Endothelial cell of umbilical vein (primary cell): ENCODE data around the gene CELF2. TPM values are rescaled to one million over a fixed set of nuclear protein-coding genes. Genes with fewer than 3 reads are reported as not detected.

Source experiments
- BruUV-seq: library from RNA; stranded (reverse); fragments of 400-500 nt; replicated peaks from 2 replicates; lab custom pipeline; 2021; lab: Mats Ljungman, UMichigan
- CTCF ChIA-PET: fragments of 300-600, 350-600 bp; sonication (Branson Sonifier 250); formaldehyde crosslinking; loops from one replicate; lab custom pipeline; 2021; ENCODE audit warnings: antibody characterized with exemption, inconsistent platforms; lab: Charles Lee
- POLR2A ChIA-PET: fragments of 300-600, 350-600 bp; sonication (Branson Sonifier 250); formaldehyde crosslinking; loops from one replicate; lab custom pipeline; 2021; ENCODE audit warnings: antibody characterized with exemption, inconsistent platforms; lab: Charles Lee
- DNase-seq: peaks from one replicate; pipeline ENCODE4 v3.0.0-alpha.2; 2011; ENCODE audit warnings: low read depth, low spot score
- FAIRE-seq: peaks from 2 replicates; lab custom pipeline; 2011; peaks lifted over from hg19 to GRCh38; lab: Jason Lieb, UNC
- H2AFZ ChIP-seq: 2 replicates; pipeline ENCODE4 v1.6.0; 2012; ENCODE audit warnings: low read depth, low read length, control low read depth, inconsistent platforms
- H3K27ac ChIP-seq: 2 replicates; pipeline ENCODE4 v1.5.1; 2011; ENCODE audit warnings: low read depth, mild to moderate bottlenecking, control low read depth, low read length, moderate library complexity; ENCODE audit not compliant: insufficient read depth
- H3K27me3 ChIP-seq, 2 experiments: 2 replicates each; pipeline versions ENCODE4 v1.6.0 to v1.6.1; 2011; ENCODE audit warnings: low read length in 2 of 2, mixed read lengths in 1 of 2; ENCODE audit not compliant: control insufficient read depth in 2 of 2, insufficient read depth in 2 of 2
- H3K36me3 ChIP-seq, 2 experiments: 2 replicates in 1 of 2; 3 replicates in 1 of 2; pipeline ENCODE4 v1.5.1; 2011; ENCODE audit warnings: low read length in 2 of 2, mild to moderate bottlenecking in 1 of 2, moderate library complexity in 1 of 2; ENCODE audit not compliant: control insufficient read depth in 2 of 2, insufficient read depth in 2 of 2; ENCODE audit errors: extremely low read depth in 1 of 2
- H3K4me1 ChIP-seq: 3 replicates; pipeline ENCODE4 v1.5.1; 2011; ENCODE audit warnings: mild to moderate bottlenecking, low read length; ENCODE audit not compliant: control insufficient read depth, insufficient read depth; ENCODE audit errors: extremely low read depth
- H3K4me2 ChIP-seq: 2 replicates; pipeline ENCODE4 v1.6.1; 2011; ENCODE audit warnings: low read length, control low read depth, mixed read lengths; ENCODE audit not compliant: insufficient read depth
- H3K4me3 ChIP-seq, 3 experiments: fragments of 200-600 bp in 1 of 3; sonication (generic), shearing (Covaris generic) in 1 of 3; replicated peaks in 1 of 3; 2 replicates each; pipeline ENCODE4 v1.5.1; 2011 to 2016; ENCODE audit warnings: control low read depth in 3 of 3, low read length in 3 of 3, mild to moderate bottlenecking in 2 of 3, inconsistent platforms in 1 of 3, low read depth in 1 of 3, moderate library complexity in 1 of 3; ENCODE audit not compliant: insufficient read depth in 1 of 3
- H3K79me2 ChIP-seq: 2 replicates; pipeline ENCODE4 v1.6.0; 2012; ENCODE audit warnings: low read length, inconsistent platforms; ENCODE audit not compliant: control insufficient read depth, insufficient read depth
- H3K9ac ChIP-seq: replicated peaks from 2 replicates; pipeline ENCODE3; 2011; ENCODE audit warnings: low read length, control low read depth; ENCODE audit not compliant: insufficient read depth; ENCODE audit errors: extremely low read depth
- H3K9me1 ChIP-seq: replicated peaks from 3 replicates; pipeline ENCODE4 v1.6.0; 2011; ENCODE audit warnings: mild to moderate bottlenecking, low read length; ENCODE audit not compliant: control insufficient read depth, insufficient read depth; ENCODE audit errors: extremely low read depth
- H3K9me3 ChIP-seq: replicated peaks from 2 replicates; pipeline ENCODE4 v1.5.1; 2012; ENCODE audit warnings: low read length, inconsistent platforms; ENCODE audit not compliant: control insufficient read depth, insufficient read depth
- H4K20me1 ChIP-seq: replicated peaks from 2 replicates; pipeline ENCODE3; 2011; ENCODE audit warnings: mild to moderate bottlenecking, low read length; ENCODE audit not compliant: control insufficient read depth, insufficient read depth; ENCODE audit errors: extremely low read depth
- EZH2 ChIP-seq: IDR thresholded peaks from 2 replicates; pipeline ENCODE4 v1.6.1; 2012; ENCODE audit warnings: borderline replicate concordance, low read depth, mild to moderate bottlenecking, moderate library complexity, low read length, inconsistent platforms; ENCODE audit not compliant: severe bottlenecking
- FOS ChIP-seq: IDR thresholded peaks from 2 replicates; pipeline ENCODE4 v1.6.1; 2011; ENCODE audit warnings: mild to moderate bottlenecking, low read length, moderate library complexity, borderline replicate concordance; ENCODE audit not compliant: insufficient read depth
- GATA2 ChIP-seq: IDR thresholded peaks from 2 replicates; pipeline ENCODE4 v1.7.0; 2011; ENCODE audit warnings: low read depth, mild to moderate bottlenecking, moderate library complexity, mixed read lengths, low read length; ENCODE audit not compliant: insufficient read length, insufficient read depth
- JUN ChIP-seq: IDR thresholded peaks from 2 replicates; pipeline ENCODE4 v1.6.1; 2011; ENCODE audit warnings: borderline replicate concordance, low read depth; ENCODE audit not compliant: insufficient read length, insufficient read depth
- POLR2A ChIP-seq: IDR thresholded peaks from 2 replicates; pipeline ENCODE4 v1.6.1; 2012; ENCODE audit warnings: low read depth, mild to moderate bottlenecking, control low read depth, low read length
- dilution Hi-C: fragments of 300-500 bp; cut with MboI; formaldehyde crosslinking; loops from one replicate; pipeline ENCODE4 v1.15.0; 2019; ENCODE audit warnings: low sequenced_read_pairs; ENCODE audit not compliant: extremely low pct_ligation_motif_present
- intact Hi-C: fragments of 100-400 bp; cut with micrococcal nuclease; formaldehyde crosslinking; loops from one replicate; pipeline ENCODE4 v1.10.0; 2022
- polyA plus RNA-seq, 4 experiments: library from polyadenylated mRNA; depleted of rRNA in 3 of 4; stranded (reverse) in 3 of 4; unstranded in 1 of 4; fragments of >200 nt; gene quantifications; 2 replicates each; pipeline versions ENCODE4 v1.2.1 to v1.2.3, GENCODE V29; 2011 to 2012; ENCODE audit warnings: missing spikeins in 1 of 4
- total RNA-seq: library from RNA; stranded (reverse); gene quantifications from 2 replicates; pipeline ENCODE4 v1.2.3, GENCODE V29; 2021
- TF ChIP-seq, protein P1 (sequence below): IDR thresholded peaks from 2 replicates; pipeline ENCODE4 v1.6.1; 2011; ENCODE audit not compliant: insufficient read depth, insufficient read length

CELF2 gene
- total and polyA plus RNA-seq, 2 donors (not counting 3 experiments of a cell fraction or from before 2014, with no cell fraction given), result 21.6 to 42.6 TPM

DNA sequence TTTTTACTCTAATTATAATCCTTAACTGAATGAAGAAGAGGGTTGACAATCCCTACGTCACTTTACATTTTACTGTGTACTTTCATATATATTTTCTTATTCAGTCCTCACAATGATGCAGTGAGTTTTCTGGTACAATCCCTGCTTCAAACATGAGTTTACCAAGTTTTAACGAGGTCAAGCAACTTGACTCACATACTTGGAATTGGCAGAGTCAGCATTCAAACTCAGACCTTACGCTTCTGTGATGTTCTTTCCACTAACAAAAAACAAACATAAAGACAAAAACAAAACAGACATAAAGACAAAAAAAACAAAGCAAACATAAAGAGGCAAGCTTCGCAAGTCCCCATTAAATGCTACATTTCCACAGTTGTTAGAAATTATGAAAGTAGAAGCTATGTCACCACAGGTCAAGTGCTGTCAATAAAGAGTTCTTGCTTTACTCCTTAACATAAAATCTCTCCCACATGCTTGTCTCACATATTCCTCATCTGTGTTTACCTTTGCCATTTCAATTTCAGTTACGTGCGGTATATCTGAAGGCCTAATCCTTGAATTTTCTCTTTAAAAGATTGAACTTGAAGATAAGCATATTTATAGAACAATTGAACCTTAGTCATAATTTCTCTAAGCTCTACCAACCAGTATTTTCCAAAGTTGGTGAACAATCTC lies 217.3 kb downstream of the CELF2 start:
- ChIA-PET POLR2A (no interaction called here), CTCF (interaction anchor here (0.7 to 1.3 kb wide), 2 partner anchors 18 to 35 kb away, joined by 3 to 4 read pairs; no protein-coding TSS in a partner anchor)
- dilution Hi-C loops, result no loop called here
- Histone ChIP-seq H3K4me3 (no peak overlapping the region), H3K4me2 (no peak overlapping the region), H3K27me3 (no peaks in the 10 kb centered on the region), H3K79me2 (no peaks in the 10 kb centered on the region), H3K27ac (no peak overlapping the region), H3K9me3 (no peaks in the 10 kb centered on the region), H4K20me1 (no peaks in the 10 kb centered on the region), H3K9ac (no peak overlapping the region), H3K4me1 (no peaks in the 10 kb centered on the region), H2AFZ (no peak overlapping the region), H3K36me3 (no peaks in the 10 kb centered on the region), H3K9me1 (no peaks in the 10 kb centered on the region)
- intact Hi-C loops, result no loop called here
- FAIRE-seq (no peak), DNase-seq (peak; percentile 13)
- no TSS peak for BruUV-seq
- TF ChIP-seq POLR2A, result no peak
- TF ChIP-seq, protein P1, sequence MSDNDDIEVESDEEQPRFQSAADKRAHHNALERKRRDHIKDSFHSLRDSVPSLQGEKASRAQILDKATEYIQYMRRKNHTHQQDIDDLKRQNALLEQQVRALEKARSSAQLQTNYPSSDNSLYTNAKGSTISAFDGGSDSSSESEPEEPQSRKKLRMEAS, result no peak
- no peak for TF ChIP-seq FOS

DNA sequence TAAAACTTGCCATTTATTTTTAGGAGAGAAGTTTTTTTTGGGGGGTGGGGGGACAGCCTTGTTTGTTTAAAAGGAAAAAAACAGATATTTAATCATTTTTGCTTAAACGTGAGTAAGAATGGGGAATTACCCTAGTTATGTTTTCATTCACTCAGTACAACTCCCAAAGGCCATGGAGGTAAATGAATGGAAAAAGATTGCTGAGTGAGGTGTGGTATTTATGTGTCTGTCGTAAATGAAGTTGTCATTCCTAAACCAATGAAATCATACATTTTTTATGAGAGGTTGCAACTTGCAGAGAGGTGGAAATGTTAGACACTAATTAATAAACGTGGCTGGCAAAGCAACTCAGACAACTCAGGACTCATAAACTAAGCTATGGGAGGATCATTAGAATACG lies 218.1 kb downstream of the CELF2 start:
- ChIA-PET CTCF (interaction anchor here (0.7 to 1.3 kb wide), 3 partner anchors 18 to 34 kb away, joined by 3 to 4 read pairs (median 4); no protein-coding TSS in a partner anchor), POLR2A (no interaction called here)
- Histone ChIP-seq H3K79me2 (no peaks in the 10 kb centered on the region), H3K9me3 (no peaks in the 10 kb centered on the region), H3K27ac (no peak overlapping the region), H3K27me3 (no peaks in the 10 kb centered on the region), H2AFZ (no peak overlapping the region), H4K20me1 (no peaks in the 10 kb centered on the region), H3K4me2 (no peak overlapping the region), H3K4me1 (no peaks in the 10 kb centered on the region), H3K9ac (no peak overlapping the region), H3K4me3 (no peak overlapping the region), H3K36me3 (no peaks in the 10 kb centered on the region), H3K9me1 (no peaks in the 10 kb centered on the region)
- DNase-seq (no peak), FAIRE-seq (no peak)
- intact Hi-C loops (no loop called here), dilution Hi-C loops (no loop called here)
- no TSS peak for BruUV-seq
- TF ChIP-seq GATA2 (no peak), JUN (no peak), POLR2A (no peak), EZH2 (no peak)
- TF ChIP-seq, protein P1, result no peak
